OCI-LY1 (cell line): ENCODE data around the gene CXXC5.

ENCODE experiments used
- H2AFZ ChIP-seq: fragments of 200-600 bp; sonication (generic), shearing (Covaris generic); 2 replicates; pipeline ENCODE4 v1.6.0; 2014; ENCODE audit warnings: antibody characterized with exemption, mild to moderate bottlenecking, low read length
- H3F3A ChIP-seq: fragments of 200-600 bp; sonication (generic), shearing (Covaris generic); 2 replicates; pipeline ENCODE4 v1.6.0; 2014; ENCODE audit warnings: mild to moderate bottlenecking, antibody characterized with exemption, low read length, moderate library complexity; ENCODE audit not compliant: insufficient read depth
- H3K27ac ChIP-seq: fragments of 200-600 bp; sonication (generic); 2 replicates; pipeline ENCODE4 v1.5.1; 2014; ENCODE audit warnings: low read length, mixed run types, mild to moderate bottlenecking, low read depth; ENCODE audit not compliant: poor library complexity, severe bottlenecking
- H3K27me3 ChIP-seq: fragments of 200-600 bp; sonication (generic); 2 replicates; pipeline ENCODE4 v1.6.0; 2014; ENCODE audit warnings: antibody characterized with exemption, mild to moderate bottlenecking, low read length, moderate library complexity; ENCODE audit not compliant: insufficient read depth
- H3K36me3 ChIP-seq: fragments of 200-600 bp; sonication (generic); 2 replicates; pipeline ENCODE4 v1.6.1; 2014; ENCODE audit warnings: mild to moderate bottlenecking, antibody characterized with exemption, low read length, moderate library complexity, mixed read lengths; ENCODE audit not compliant: insufficient read depth
- H3K4me1 ChIP-seq: fragments of 200-600 bp; sonication (generic); 2 replicates; pipeline ENCODE4 v1.5.1; 2014; ENCODE audit warnings: mild to moderate bottlenecking, low read length, moderate library complexity; ENCODE audit not compliant: insufficient read depth, severe bottlenecking
- H3K4me2 ChIP-seq: fragments of 200-600 bp; sonication (generic), shearing (Covaris generic); 2 replicates; pipeline ENCODE4 v1.6.1; 2014; ENCODE audit warnings: low read length
- H3K4me3 ChIP-seq: fragments of 200-600 bp; sonication (generic); 2 replicates; pipeline ENCODE4 v1.5.1; 2014; ENCODE audit warnings: low read length, low read depth, mild to moderate bottlenecking, mixed read lengths; ENCODE audit not compliant: poor library complexity, severe bottlenecking
- H3K79me2 ChIP-seq: fragments of 200-600 bp; shearing (Covaris generic); 2 replicates; pipeline ENCODE4 v1.6.1; 2016; ENCODE audit warnings: mixed run types, low read length, mixed read lengths; ENCODE audit not compliant: insufficient read depth
- H3K9ac ChIP-seq: fragments of 200-600 bp; sonication (generic), shearing (Covaris generic); 2 replicates; pipeline ENCODE4 v1.6.1; 2014; ENCODE audit warnings: mild to moderate bottlenecking, low read length, mixed read lengths
- H3K9me2 ChIP-seq: fragments of 200-600 bp; sonication (generic), shearing (Covaris generic); 2 replicates; pipeline ENCODE4 v1.6.1; 2014; ENCODE audit warnings: low read depth, mild to moderate bottlenecking, low read length, mixed read lengths
- H3K9me3 ChIP-seq: fragments of 200-600 bp; shearing (Covaris generic); 2 replicates; pipeline ENCODE4 v1.6.1; 2014; ENCODE audit warnings: low read length, mixed read lengths
- H4K20me1 ChIP-seq: fragments of 200-600 bp; sonication (generic), shearing (Covaris generic); 2 replicates; pipeline ENCODE4 v1.6.0; 2016; ENCODE audit warnings: mild to moderate bottlenecking, low read length; ENCODE audit not compliant: insufficient read depth
- CTCF ChIP-seq: fragments of 200-600 bp; sonication (generic), shearing (Covaris generic); IDR thresholded peaks from 2 replicates; pipeline ENCODE4 v1.5.1; 2017; ENCODE audit warnings: mild to moderate bottlenecking, antibody characterized with exemption, low read length, moderate library complexity, mixed read lengths
- EZH2 ChIP-seq: fragments of 200-600 bp; sonication (generic), shearing (Covaris generic); IDR thresholded peaks from 2 replicates; pipeline ENCODE4 v1.8.0; 2017; ENCODE audit warnings: borderline replicate concordance, mixed run types, mild to moderate bottlenecking, antibody characterized with exemption, low read length, moderate library complexity, mixed read lengths

Gene CXXC5

DNA sequence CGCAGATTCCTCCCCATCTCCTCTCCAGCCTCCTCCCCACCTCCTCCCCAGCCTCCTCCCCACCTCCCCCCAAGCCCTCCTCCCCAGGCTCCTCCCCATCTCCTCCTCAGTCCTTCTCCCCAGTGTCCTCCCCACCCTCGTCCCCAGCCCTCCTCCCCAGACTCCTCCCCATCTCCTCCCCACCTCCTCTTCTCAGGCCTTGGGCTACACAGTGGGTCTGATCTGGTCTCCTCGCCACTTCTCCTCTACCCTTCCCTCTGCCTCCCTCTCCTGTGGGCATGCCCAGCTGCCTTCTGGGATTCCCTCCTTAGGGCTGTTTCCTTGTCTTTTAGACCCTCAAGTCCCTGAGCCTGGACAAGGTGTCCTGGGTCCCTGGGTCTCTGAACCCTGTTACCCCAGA is 28.3 kb downstream of the CXXC5 start:
- Histone ChIP-seq H2AFZ (no peak overlapping the region), H3K4me3 (no peak overlapping the region), H3K9ac (no peak overlapping the region), H3K79me2 (peaks cover 24% of the 10 kb centered on the region), H3K27me3 (no peaks in the 10 kb centered on the region), H3K4me1 (peaks cover 36% of the 10 kb centered on the region), H3K9me2 (no peaks in the 10 kb centered on the region), H3K4me2 (no peak overlapping the region), H4K20me1 (no peaks in the 10 kb centered on the region), H3F3A (no peaks in the 10 kb centered on the region), H3K27ac (no peak overlapping the region), H3K9me3 (no peaks in the 10 kb centered on the region), H3K36me3 (peaks cover 23% of the 10 kb centered on the region)
- TF ChIP-seq CTCF (no peak), EZH2 (no peak)

GRCh38 chr5:139676951-139677735 is 29.0 kb downstream of the CXXC5 start:
- Histone ChIP-seq H3K9ac (no peak overlapping the region), H3F3A (no peaks in the 10 kb centered on the region), H3K4me3 (no peak overlapping the region), H3K27me3 (no peaks in the 10 kb centered on the region), H3K9me2 (no peaks in the 10 kb centered on the region), H3K36me3 (peaks cover 30% of the 10 kb centered on the region), H3K27ac (no peak overlapping the region), H3K4me1 (peaks cover 28% of the 10 kb centered on the region), H3K79me2 (peaks cover 19% of the 10 kb centered on the region), H2AFZ (no peak overlapping the region), H4K20me1 (no peaks in the 10 kb centered on the region), H3K4me2 (no peak overlapping the region), H3K9me3 (no peaks in the 10 kb centered on the region)
- no peak for TF ChIP-seq CTCF
- no peak for TF ChIP-seq EZH2

DNA sequence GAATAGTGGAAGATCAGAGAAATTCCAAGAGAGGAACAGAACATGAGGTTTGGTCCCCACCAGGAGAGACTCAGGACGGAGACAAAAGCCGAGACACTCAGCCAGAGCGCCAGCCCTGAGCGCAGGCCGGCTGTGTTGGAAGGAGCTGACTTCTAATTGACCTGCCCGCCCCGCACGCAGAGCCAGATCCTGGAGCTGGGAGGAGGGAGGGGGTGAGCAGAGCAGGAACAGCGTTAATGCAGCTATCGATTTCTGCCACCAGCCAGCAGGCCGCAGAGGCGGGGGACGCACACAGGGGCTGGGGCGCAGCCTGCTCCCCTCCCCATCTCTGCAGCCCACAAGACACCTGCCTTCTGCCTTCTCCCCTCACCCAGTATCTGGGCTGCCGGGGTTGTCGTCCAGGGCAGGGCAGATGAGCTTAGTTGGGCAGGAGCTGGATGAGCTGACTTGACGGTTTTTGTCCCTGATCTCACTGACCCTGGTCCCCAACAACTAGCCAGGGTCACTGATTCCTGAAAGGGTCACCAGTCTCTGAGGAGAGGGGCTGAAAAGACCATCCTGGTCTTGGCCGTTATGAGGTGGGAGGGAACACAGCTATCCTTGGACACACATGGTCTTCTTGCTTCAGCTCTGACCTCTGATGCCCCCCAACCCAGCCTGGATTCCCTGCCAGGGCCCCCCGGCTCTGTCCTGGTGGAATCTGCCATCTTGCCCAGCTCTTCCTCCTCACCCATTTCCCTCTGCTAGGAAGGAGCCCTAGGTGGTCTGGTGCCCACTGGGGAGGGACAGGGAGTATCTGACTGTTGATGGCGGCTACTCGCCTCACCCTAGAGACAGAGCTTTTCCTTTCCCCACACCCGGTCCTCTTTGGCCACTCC is 29.8 kb downstream of the CXXC5 start:
- Histone ChIP-seq H3K9me3 (no peaks in the 10 kb centered on the region), H3K79me2 (peaks cover 11% of the 10 kb centered on the region), H2AFZ (no peak overlapping the region), H3K9me2 (no peaks in the 10 kb centered on the region), H3K27me3 (no peaks in the 10 kb centered on the region), H3K36me3 (peaks cover 38% of the 10 kb centered on the region), H3K27ac (no peak overlapping the region), H3K4me3 (no peak overlapping the region), H3K9ac (no peak overlapping the region), H4K20me1 (no peaks in the 10 kb centered on the region), H3F3A (no peaks in the 10 kb centered on the region), H3K4me2 (no peak overlapping the region), H3K4me1 (peaks cover 27% of the 10 kb centered on the region)
- TF ChIP-seq CTCF (no peak), EZH2 (no peak)
